IPS-NIHi11 (cell line): ENCODE measurements around the gene FRYL.

ENCODE experiments used
- DNase-seq: peaks from one replicate; pipeline ENCODE4 v3.0.0; 2012; ENCODE audit warnings: mixed read lengths, low spot score

Gene FRYL

DNA sequence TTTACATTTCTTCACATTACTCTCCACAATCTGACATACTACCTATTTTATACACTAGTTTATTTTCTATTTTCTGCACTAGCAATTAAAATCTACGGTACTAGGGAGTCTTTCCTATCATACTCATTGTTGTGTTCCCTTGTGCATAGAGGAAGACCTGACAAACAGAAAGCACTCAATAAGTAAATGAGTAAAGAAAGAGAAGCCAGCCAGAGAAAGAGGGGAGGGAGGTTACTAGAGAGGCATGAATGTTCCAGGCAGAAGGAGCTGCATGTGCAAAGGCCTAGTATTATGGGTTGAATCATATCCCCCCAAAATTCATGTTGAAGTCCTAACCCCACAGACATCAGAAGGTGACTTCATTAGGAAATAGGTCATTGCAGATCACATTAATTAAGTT lies 176.0 kb downstream of the FRYL start:
- no peak for DNase-seq

DNA sequence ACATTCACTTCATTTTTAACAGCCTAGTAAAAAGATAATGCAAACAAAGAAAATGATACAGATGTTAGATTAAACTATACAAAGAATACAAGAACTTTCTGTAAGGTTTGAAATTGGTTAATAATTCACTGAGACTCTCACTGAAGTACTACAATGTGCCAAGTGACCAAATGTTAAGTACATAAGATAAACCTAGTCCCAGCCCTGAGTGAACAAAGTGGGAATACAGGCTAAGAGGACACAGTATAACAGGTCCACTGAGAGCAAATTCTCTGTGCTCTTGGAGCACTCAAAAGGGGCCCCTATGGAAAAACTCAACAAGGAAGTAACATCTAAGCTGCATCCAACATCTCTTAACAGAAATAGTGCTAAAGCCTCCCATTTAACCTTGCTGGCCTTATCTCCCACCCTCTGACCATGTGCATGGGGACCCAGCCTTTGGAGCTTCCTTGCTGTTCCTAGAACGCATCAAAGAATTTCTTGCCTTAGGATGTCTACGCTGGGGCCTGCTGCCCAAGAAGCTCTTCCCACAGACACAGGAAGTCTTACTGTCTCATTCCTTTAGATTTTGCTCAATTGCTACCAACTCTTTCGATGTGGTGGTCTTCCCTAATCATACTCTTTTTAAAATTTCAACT lies 176.6 kb downstream of the FRYL start:
- no peak for DNase-seq

DNA sequence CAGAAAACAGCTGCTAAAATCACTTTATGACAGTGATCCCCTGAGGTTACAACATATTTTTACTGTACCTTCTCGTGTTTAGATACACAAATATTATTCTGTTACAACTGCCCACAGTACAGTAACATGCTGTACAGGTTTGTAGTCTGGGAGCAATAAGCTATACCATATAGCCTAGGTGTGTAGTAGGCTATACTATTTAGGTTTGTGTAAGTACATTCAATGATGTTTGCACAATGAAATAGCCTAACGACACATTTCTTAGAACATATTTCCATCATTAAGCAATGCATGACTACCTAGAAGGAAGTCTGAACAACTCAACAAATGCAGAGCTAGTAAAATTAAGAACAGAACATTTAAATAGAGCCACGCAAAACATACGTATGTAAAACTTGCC lies 177.3 kb downstream of the FRYL start:
- DNase-seq, result no peak

DNA sequence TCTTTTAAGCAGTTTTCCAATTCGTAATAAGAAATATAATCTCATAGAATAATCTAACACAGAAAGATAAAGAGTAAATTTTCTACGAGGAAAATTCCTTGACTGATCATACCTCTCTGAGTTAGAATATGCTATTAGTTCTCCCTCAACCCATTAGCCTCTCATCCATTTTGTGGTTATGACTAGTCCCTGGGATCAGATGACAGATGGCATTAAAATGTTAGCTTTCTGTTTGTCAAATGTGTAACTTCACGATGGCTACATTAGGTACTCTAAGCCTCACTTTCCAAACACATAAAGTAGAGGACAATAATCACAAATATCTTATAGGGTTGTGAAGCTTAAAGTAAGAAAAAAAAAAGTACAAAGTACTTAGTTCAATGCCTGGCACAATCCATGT lies 177.9 kb downstream of the FRYL start:
- DNase-seq, result no peak

DNA sequence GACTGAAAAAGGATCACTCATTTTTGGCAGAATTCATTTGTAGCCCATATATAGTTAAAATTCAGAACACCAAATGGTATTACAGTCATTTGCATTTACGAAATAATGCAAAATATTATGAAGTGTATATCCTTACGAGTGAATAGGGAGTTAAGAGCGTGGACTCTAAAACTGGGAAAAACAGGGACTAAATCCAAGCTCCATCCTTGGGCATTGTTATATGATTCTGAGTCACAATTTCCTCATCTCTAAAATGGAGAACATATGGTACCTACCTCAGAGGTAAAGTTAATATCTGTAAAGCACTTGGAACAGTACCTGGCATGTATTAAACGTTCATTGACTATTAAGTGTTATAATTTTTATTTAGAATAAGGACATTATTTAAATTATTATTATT lies 183.7 kb downstream of the FRYL start:
- DNase-seq, result no peak

DNA sequence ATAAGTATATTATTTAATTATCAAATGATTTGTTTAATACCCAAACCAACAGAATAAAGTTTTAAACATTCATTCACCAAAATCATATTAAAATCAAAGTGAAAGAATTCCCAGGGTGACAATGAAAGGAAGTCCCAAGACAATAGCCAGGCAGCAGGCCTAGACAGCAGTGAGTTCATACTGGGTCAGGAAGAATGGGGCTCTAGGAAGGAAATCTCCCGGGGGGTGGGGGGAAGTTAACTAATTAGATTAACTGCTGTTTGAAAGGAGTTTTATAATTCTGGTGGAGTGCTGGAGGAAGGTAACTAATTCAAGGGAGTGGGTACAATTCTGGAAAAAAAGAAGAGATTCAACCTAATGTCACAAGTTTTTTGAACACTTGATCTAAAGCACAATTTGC lies 185.9 kb downstream of the FRYL start:
- DNase-seq, result peak; percentile 68

DNA sequence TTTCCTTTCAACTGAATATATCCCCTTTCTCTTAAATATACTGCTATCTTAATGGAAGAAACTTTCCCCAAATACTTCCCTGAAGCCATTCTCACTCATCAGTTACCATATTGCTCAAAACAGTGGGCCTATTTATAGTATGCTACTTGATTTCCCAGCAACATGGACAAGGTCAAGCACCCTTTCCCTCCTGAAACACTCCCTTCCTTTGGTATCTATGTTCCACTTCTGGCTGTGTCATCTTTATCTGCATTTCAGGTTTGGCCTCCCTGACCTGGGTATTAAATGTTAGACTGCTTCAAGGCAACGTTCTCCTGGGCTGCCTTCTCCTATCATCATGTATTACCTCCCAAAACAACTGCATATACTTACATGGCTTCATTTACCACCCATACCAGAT lies 188.7 kb downstream of the FRYL start:
- no peak for DNase-seq

DNA sequence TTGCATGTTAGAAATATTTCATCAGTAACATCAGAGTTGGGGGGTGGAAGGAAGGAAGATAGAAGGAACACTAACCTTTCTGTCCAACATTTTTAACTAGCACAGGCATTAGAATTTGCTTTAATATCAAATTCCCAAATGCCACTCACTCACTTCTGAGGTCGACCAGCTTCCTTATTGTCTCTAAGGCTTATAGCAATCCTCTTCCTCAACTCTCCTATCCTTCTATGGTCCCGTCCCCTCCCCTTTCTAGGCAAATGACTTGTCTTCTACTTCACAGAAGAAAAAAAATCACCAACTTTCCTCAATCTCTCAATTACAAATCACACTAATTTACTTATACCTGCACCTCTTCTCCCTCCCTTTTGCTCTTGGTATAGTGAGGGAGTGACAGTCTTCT lies 189.2 kb downstream of the FRYL start:
- no peak for DNase-seq

DNA sequence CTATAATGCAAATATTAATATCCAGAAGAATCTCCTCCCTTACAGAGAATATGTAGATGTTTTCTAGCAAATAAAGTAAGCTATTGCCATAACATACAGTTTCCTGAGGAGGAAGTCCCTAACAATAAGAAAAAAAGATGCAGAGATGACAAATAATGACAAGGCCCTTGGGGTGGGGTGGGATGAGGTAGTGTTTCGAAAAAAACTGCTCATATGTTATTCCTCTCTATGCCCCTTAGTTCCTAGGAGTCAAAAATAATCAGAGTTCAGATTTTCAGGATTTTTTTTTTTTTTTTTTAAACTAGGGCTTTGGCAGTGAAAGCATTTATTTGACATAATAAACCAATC lies 191.0 kb downstream of the FRYL start:
- DNase-seq, result no peak

DNA sequence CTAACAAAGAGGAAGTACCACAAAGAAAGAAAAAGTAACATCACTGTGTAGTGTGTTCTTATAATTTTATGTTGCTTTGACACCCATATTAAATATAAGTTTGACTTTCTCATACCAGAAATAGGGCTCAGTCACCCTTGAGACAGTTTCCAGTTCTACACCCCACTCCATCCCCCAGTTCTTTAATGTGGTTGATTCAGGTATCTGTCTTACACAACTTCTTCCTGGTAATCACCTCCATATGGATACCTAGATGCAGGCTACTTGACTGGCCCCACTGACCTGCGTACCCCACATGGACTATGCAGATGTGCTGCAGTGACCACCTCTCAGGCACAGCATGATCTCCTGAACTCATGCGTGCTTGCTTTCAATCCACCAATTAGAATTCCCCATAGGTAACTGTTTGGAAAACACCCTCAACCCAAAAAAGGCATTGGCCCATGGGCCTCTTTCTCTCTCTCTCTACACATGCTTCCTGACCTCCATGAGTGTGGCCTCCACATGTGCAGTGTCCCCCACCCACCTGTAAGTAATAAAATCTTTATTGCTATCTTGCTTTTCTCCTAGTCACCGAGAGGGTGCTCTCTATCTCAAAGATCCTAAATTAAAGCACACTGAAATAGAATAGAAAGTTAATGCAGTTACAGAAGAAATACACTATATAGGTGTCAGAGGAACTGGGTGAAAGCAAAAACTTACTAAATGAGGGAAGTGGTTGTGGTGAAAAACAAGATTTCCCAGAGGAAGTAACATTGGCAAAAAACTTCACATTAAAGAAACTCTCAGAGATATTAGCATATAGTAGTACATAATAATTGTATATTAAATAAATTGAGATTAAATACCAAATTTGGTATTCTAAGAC lies 191.6 kb downstream of the FRYL start:
- DNase-seq, result no peak

DNA sequence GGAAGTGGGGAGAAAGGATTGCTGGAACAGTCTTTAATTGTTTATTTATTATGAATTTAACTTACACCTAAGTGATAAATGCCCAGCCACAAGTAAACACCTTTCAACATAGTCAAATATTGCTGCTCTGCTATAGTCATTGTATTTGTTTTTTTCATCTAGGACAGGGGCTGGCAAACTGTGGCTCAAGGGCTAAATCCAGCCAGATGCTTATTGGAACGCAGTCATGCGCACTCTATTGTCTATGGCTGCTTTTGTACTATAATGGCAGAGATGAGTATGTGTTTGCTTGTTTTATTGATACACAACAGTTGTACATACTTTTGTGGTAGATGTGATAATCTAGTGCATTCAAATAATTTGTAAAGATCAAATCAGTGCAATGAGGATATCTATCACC lies 194.7 kb downstream of the FRYL start:
- no peak for DNase-seq

DNA sequence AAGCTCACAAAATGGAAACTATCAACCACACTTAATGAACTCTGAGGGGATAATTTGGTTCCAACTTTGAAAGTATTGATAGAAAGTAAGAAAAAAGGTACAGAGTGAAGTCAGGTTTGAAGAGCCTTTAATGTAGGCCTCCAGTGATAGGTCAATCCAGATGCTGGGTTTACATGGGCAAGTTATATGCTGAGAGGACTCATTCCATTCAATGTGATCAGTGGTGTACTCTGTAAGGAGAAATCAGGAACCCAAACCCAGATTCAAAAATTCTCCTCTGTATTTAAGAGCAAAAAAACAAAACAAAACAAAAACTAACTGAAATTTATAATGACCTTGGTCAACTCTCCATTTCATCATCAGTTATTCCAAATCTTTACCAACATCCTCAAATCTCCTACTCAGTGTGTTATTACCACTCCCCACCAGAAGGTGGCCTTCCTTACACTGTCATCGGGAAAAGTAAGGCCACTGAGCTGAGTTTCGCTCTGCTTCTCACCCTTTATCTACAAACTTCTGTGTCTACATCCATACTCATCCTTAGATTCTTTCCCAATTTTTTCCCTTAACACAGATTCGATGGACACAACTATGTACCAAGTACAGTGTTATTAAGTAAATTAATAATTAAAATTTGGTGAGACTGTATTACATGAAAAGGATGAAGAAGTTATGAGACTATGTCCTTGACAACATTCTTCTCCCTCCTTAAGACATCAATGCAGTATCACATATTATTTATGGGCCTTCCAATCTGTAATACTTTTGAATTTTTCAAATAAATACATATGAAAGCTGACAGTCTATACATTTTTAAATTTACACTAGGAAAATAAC lies 201.7 kb downstream of the FRYL start:
- peak; percentile 62 for DNase-seq

DNA sequence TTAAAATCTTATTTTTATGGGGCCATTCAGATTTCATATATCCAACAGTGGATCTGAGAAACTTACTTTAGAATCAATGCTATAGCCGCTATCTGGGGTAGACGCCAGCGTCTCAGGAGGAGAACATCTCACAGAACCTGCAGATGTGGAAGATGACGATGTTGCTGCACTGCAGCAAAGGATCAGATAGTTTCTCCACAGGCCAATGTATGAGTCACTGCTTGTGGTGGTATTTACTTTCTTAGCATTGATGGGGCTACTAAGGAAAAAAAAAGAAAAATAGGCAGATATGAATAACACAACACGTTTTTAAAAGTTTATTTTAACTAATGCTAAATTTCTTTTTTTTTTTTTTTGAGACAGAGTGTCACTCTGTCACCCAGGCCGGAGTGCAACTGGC lies 204.1 kb downstream of the FRYL start:
- DNase-seq, result no peak

DNA sequence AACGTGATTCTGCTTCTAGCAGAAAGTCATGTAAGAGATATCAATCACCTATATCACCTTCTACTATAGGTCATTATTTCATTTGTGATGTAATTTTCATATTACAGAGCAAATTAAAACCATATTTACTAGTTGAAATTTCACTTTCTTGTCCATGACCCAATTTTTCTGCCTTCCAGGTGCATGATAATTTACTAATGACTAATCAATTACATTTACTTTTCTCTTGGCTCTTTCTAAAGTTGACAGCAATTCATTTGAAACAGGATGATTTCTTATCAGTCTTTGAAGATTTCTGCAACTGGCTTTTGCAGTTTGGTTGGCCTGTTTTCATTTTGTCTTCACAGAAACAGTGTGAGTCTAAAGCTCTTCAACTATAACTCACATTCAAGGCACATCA lies 208.6 kb downstream of the FRYL start:
- no peak for DNase-seq

DNA sequence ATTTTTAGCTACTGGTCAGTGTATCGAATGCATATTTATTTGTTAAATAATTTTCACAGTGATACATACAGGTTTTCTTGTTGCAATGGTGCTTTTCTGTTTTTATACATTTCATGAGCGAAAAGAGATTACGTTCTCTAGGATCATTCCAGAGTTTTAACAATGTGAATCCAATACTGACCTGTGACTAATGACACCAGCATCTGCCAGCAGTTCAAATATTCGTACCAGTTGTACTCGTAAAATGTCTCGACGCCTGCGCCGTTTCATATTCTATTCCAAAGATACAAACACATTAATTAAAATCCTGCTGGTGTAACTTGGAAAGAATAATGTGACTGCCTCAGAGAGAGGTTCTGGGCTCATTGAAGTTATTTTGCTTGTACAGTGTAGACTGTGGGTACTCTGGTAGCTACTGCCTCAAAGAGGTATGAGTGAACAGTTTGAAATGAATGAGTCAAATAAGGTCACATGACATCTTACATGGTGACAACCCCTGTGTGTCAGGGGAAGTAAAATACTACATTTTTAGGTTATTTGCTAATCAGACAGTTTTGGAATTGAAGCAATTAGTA lies 209.3 kb downstream of the FRYL start:
- no peak for DNase-seq

DNA sequence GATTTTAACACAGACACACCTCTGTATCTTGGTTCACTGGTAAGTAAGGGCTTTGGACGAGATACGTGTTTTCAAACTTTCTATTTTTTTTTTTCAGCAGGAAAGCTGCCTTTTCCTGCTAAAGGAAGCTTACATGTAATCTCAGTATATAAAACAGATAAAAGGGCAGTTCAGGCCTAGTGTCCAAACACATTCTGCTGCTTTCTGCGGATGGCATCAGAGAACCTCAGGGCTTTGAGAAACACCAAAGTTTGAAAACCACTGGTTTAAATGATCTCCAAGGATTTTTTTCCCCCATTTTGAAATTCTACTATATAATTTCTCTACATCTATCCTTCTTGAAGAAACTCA lies 214.1 kb downstream of the FRYL start:
- DNase-seq, result no peak

DNA sequence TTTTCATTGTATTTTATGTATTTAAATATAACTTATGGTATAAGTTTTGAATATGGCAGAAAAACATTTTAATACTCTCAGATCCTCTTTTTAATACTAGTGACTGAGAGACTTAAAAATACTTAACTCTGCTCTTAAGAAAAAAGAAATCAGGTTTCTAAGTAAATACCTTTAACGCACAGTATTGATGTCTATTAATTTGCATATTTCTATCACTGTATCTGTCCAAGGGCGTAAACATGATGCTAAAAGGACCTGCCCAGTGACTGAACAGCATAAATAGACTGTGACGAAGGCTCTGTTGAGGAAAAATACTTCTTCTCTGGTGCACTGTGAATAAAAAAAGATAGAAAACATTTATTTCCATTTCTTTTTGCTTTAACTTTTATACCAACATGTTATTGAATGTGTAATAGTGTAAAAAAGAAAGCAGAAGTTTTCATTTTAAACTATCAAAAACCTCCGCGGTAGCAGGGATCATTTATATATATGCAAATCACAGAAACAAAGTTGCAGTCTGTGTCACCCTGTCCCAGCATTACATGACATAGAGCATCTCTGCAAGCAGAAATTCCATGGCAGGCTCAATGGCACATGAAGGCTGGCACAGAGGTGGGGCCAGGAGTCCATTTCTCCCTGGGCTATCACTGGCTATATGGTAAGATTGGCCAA lies 214.6 kb downstream of the FRYL start:
- DNase-seq, result no peak

DNA sequence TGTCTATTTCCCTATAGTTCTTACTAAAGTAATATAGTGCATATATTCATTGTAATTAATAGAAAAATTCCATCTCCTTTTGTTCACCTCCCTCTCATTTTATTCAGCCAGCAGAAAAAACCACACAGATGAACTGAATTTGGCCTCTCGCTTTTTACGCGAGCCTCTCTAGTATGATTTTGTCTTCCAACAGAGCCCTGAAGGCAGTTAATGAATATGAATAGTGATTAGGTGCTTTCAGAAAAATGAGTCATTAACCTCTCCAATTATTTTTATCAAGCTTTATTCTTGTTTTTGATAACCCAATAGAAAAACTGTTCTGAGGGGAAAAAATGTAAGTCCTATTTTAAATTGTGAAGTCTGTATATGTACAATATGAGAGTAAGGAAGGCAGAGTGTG lies 215.9 kb downstream of the FRYL start:
- DNase-seq, result no peak

DNA sequence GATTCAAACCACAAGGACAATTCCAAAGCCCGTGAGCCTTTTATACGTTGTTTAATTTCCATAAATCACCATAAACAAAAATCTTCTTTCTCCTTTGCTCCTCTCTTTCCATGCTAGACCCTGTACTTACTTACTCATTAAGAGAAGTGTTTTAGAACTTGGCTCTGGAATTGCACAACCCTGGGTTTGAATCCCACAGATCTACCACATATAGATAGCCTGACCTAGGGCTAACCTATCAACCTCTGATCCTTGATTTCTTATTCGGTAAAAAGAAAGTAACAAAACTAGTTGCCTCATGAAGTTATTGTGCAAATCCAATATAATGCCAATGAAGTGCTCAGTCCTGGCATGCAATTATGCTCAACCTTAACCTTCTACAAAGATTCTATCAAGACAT lies 221.3 kb downstream of the FRYL start:
- no peak for DNase-seq

DNA sequence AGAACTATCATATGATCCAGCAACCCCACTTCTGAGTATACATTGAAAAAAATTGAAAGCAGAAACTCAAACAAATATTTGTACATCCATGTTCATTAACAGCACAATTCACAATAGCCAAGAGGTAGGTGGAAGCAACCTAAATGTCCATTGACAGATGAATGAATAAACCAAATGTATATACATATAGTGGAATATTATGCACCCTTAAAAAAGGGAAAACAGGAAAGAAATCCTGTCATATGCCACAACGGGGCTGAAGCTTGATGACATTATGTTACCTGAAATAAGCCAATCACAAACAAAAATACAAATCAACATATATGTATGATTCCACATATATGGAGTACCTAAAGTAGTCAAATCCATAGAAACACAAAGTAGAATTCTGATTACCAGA lies 222.1 kb downstream of the FRYL start:
- no peak for DNase-seq

DNA sequence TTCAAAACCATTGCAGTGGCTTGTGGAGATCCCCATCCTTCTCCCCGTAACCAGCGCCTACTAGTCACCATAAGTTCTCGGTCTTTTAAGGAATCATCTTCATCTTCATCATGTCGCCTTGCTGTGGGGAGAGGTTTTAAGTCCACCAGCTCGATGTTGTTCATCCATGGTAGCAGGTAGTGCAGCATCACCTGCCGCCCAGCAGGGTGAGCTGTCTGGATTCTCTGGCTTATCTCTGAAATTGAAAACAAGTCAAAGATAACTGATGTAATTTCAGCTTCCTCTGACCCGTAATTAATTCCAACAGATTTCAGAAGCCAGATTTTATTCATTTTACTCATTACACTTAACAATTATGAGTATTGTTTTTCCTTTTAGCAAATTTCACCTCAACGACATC lies 222.6 kb downstream of the FRYL start:
- peak; percentile 43 for DNase-seq

DNA sequence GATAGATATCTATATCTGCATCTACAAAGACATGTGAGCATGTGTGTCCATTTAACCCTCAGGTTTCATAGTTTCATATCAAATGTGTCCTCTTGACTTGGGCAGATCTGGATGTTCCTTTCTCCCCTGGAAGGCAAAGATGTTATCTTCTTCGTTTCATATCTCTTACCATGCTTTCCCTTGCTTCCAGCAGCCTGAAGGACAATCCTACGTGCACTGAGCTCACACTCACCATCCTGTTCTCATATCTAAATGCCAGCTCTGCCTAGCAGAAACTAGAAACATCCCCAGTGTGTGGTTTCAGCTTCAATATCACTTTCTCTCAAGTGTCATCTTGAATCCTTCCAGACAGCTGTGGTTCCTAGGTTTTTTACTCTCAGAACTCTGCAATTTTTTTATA lies 223.8 kb downstream of the FRYL start:
- DNase-seq, result no peak
